Mucosa of descending colon (tissue), 3 donors: Measurements from ENCODE around the gene PPIB. TPM values are rescaled to one million over a fixed set of nuclear protein-coding genes. Genes with fewer than 3 reads are reported as not detected.

Experiments used
- ATAC-seq: fragments of 200-7000 bp; cut with Tn5 transposase; one replicate; pipeline ENCODE4 v1.9.1; 2020; ENCODE audit warnings: mild to moderate bottlenecking, moderate library complexity
- DNase-seq, 3 donors: peaks; one replicate each; pipeline ENCODE4 v3.0.0-alpha.2; 2020
- H3K36me3 ChIP-seq: fragments of 200-600 bp; one replicate; pipeline ENCODE4 v1.8.0; 2021; ENCODE audit warnings: low read depth, mild to moderate bottlenecking
- H3K4me1 ChIP-seq: fragments of 200-600 bp; one replicate; pipeline ENCODE4 v1.8.0; 2021; ENCODE audit warnings: low read depth, mild to moderate bottlenecking
- H3K4me3 ChIP-seq: fragments of 200-600 bp; one replicate; pipeline ENCODE4 v1.8.0; 2021; ENCODE audit warnings: mild to moderate bottlenecking
- H3K9me3 ChIP-seq: fragments of 200-600 bp; one replicate; pipeline ENCODE4 v1.8.0; 2021; ENCODE audit warnings: mild to moderate bottlenecking
- CTCF ChIP-seq: fragments of 200-600 bp; IDR thresholded peaks from one replicate; pipeline ENCODE4 v1.8.0; 2022; ENCODE audit warnings: antibody characterized with exemption, mild to moderate bottlenecking
- intact Hi-C, 2 donors: fragments of 100-400 bp; cut with DNase I in 1 of 2; cut with micrococcal nuclease in 1 of 2; formaldehyde crosslinking; loops; one replicate each; pipeline versions ENCODE4 v1.11.0 to v1.11.1; 2022; cut with DNase I, micrococcal nuclease
- total RNA-seq, 3 donors: library from RNA; stranded (reverse); fragmentation: NEBNext Ultra II Directional in 2 of 3; extraction: Animal tissue kit (Norgen Biotek cat#: 25700) in 2 of 3; gene quantifications; one replicate each; pipeline versions ENCODE4 v1.2.1 to v1.2.4, GENCODE V29; 2021 to 2023
- donor health status: DM: no; HTN: no; CAD: no; lungs with moderate emphysema.
- donor health status: DM: no; HTN: no; CAD: no.
- donor health status: DM: no; HTN: yes; CAD: no.

PPIB gene
- total RNA-seq, 3 donors from 2014 or later, result 207 to 396 (median 239) TPM

DNA sequence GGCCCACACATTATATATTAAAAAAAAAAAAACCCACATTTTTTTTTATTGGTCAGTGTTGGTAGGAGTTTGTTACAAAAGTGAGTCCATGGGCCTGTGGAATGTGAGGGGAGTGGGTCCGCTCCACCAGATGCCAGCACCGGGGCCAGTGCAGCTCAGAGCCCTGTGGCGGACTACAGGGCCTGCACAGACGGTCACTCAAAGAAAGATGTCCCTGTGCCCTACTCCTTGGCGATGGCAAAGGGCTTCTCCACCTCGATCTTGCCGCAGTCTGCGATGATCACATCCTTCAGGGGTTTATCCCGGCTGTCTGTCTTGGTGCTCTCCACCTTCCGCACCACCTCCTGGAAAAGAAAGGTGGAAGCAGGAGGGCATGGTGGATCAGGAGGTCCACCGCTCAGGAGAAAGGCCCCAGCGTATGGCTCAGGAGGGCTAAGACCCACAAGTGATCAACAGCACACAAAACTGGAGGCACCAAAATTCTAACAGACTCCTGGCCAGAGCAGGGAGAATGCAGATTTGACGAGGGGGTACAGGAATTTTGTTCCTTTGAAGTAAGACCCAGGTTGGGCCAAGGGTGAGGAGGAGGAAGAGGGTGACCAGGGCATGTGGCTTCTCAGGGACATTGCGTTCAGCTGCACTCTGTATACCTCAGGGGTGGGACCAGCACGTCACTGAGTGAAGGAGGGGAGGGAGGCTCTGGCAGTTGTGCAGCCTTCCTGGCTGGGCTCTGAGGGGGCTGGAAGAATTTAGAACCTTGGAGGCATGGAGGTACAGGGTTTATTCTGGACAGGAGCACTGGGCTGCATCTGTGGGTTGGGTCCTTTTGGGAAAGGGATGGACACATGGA lies 6.8 kb downstream of the PPIB start:
- no peaks in the 10 kb centered on the region for H3K9me3 ChIP-seq
- ATAC-seq (no peak), DNase-seq (no peak)
- H3K4me1 ChIP-seq, result peaks cover 27% of the 10 kb centered on the region
- TF ChIP-seq CTCF, result no peak
- H3K4me3 ChIP-seq, result no peak overlapping the region
- intact Hi-C loops, result no loop called here
- H3K36me3 ChIP-seq, result peaks cover 14% of the 10 kb centered on the region

DNA sequence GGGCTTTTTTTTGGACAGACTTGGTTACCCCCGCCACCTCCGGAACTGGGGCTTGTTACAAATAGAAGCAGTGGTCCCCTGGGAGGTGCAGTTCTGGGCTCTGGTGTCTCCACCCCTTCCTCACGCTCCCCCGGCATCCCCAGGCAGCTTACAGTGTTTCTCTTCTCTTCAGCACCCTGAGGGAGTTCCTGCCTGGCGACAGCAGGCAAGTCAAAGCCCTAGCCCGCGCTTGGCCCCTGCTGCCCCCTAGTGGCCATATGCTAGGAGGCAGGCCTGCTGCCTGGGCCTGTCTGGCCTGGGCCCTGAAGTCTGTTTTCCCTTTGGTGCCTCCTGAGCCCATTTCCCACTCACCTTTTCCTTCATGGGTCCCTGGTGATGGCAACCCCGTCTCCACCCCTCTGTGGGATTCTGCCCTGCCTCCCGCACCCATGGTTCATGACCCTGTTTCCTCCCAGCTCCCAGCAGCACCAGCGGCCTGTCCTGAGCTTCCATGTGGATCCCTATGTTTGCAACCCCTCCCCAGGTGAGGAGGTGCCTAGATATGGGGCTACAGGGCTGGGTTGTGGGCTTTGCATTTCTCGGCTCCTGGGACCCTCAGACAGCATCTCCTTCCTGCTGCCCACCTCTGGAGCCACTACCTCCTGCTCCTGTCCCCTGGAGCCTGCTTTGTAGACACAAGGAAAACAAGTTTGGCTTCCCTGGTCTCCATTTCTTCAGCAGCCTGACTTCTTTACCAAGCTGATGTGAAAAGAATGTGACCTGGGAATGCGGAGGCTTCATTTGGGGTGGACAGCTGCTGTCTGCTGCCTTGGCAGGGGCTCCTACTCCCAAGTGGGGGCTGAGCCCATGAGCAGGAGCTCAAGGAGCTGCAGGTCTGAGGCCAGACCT lies 9.1 kb downstream of the PPIB start:
- peaks cover 7% of the 10 kb centered on the region for H3K36me3 ChIP-seq
- ATAC-seq (peak; percentile 90), DNase-seq (peak; percentile 92 to 94 (median 94))
- peak; percentile 98 for TF ChIP-seq CTCF
- intact Hi-C loops, result no loop called here
- H3K4me3 ChIP-seq, result no peak overlapping the region
- no peaks in the 10 kb centered on the region for H3K9me3 ChIP-seq
- peaks cover 24% of the 10 kb centered on the region for H3K4me1 ChIP-seq

- Histone ChIP-seq H3K4me3 (no peak overlapping the region), H3K4me1 (peaks cover 24% of the 10 kb centered on the region), H3K36me3 (peaks cover 7% of the 10 kb centered on the region), H3K9me3 (no peaks in the 10 kb centered on the region)
- TF ChIP-seq CTCF, result no peak
- ATAC-seq, result peak; percentile 3
- DNase-seq, result peak in 2 of 3 donors; percentile 19 to 44
- intact Hi-C loops, result no loop called here
Measured at GRCh38 chr15:64152507-64153387, 10.1 kb downstream of the PPIB start.

GRCh38 chr15:64151727-64152506 lies 10.9 kb downstream of the PPIB start, which contains the start of gene SNX22:
Gene SNX22 (plus strand): TSS chr15:64151731. CDS start chr15:64151776, 45 bp downstream.
- Histone ChIP-seq H3K9me3 (no peaks in the 10 kb centered on the region), H3K4me1 (peaks cover 24% of the 10 kb centered on the region), H3K4me3 (no peak within 1 kb of the TSS), H3K36me3 (peaks cover 7% of the 10 kb centered on the region)
- no peak for TF ChIP-seq CTCF
- peak; percentile 23 for ATAC-seq
- peak in 2 of 3 donors; percentile 32 to 61 for DNase-seq
- intact Hi-C loops, result no loop called here
